Heart left ventricle (tissue), 13 donors: ENCODE measurements around the gene PTPN21.
A peak's percentile ranks its signal among the peaks of the same experiment; 100 is the strongest.

ENCODE experiments used
- CTCF ChIP-seq, 12 donors: fragments of 200-600 bp; sonication (generic) in 4 of 12; IDR thresholded peaks; one replicate each; pipeline versions ENCODE4 v1.5.0 to v1.8.0; 2018 to 2022; ENCODE audit warnings: antibody characterized with exemption in 12 of 12, mild to moderate bottlenecking in 5 of 12
- POLR2A ChIP-seq, 2 donors: fragments of 450-650 bp; IDR thresholded peaks; one replicate each; pipeline ENCODE4 v1.6.1; 2017; ENCODE audit warnings: antibody characterized with exemption in 2 of 2, mild to moderate bottlenecking in 2 of 2, moderate library complexity in 2 of 2
- donor health status: ischemic (EF 13 %, LVEDD 7.1; RV severe dilation, severe dysfunction).
- donor health status: DM: no; HTN: yes; CAD: no.
- donor health status: DM: no; HTN: no; CAD: no.
- donor health status: ischemic (EF 25% LVEDD 6.9; RV normal size, moderate dysfunction).
- donor health status: ischemic (EF 25% LVEDD 5.7; RV mildly dilated, moderate dysfunction).
- donor health status: ischemic (EF 35%, LVEDD 5.7; RV mildly dilated, moderate dysfunction).
- donor health status: nonischemic (EF 11% LVEDD 7.7; RV severe dilation, severe dysfunction).
- donor health status: DM: yes; HTN: yes; CAD: no.
- donor health status: PGD.
- donor health status: ischemic (EF 29% LVEDD 5.4; RV normal size, mild dysfunction).
- donor health status: nonischemic (EF 23%, LVEDD 6.1; RV moderate dilation, normal function).

- TF ChIP-seq CTCF (IDR thresholded peaks at IDR 0.05) (peak in 8 of 12 donors; percentile 9 to 42 (median 30)), POLR2A (IDR thresholded peaks at IDR 0.05) (no peak)
These were observed 91.5 kb downstream of the PTPN21 start for GRCh38 chr14:88463318-88463717.
